A549 (cell line): ENCODE data around the gene RNF114. TPM values are rescaled to one million over a fixed set of nuclear protein-coding genes. Genes with fewer than 3 reads are reported as not detected.

Source experiments
- ATAC-seq, 2 experiments: fragments of 200-7000 bp in 1 of 2; fragments of >200 bp in 1 of 2; cut with Nextera tagmentation in 1 of 2; cut with Tn5 transposase in 1 of 2; 3 replicates each; pipeline versions ENCODE4 v1.8.0 to v1.9.1; 2018 to 2020; ENCODE audit warnings: mild to moderate bottlenecking in 1 of 2, moderate library complexity in 1 of 2
- CTCF ChIA-PET: fragments of 300-600 bp; sonication (Branson Sonifier 250); formaldehyde crosslinking; extraction: SDS; loops from one replicate; lab custom pipeline; 2021; ENCODE audit warnings: antibody characterized with exemption, inconsistent platforms; lab: Yijun Ruan, JAX
- POLR2A ChIA-PET: fragments of 350-600 bp; formaldehyde crosslinking; extraction: SDS; loops from one replicate; lab custom pipeline; 2021; ENCODE audit warnings: antibody characterized with exemption, inconsistent platforms; lab: Yijun Ruan, JAX
- DNase-seq, 2 experiments: peaks; one replicate each; pipeline versions ENCODE4 v3.0.0 to v3.0.0-alpha.2; 2011 to 2016; ENCODE audit warnings: low read depth in 1 of 2, low spot score in 1 of 2
- FAIRE-seq: peaks from 2 replicates; lab custom pipeline; 2011; peaks lifted over from hg19 to GRCh38; lab: Jason Lieb, UNC
- H3K27ac ChIP-seq, 2 experiments: fragments of >200 bp; sonication (Bioruptor Twin); formaldehyde crosslinking; 3 replicates each; pipeline ENCODE4 v1.5.1; 2016 to 2017
- H3K4me1 ChIP-seq: fragments of >200 bp; sonication (Bioruptor Twin); formaldehyde crosslinking; 3 replicates; pipeline ENCODE4 v1.6.1; 2016
- H3K4me2 ChIP-seq: fragments of >200 bp; sonication (Bioruptor Twin); formaldehyde crosslinking; 3 replicates; pipeline ENCODE4 v1.6.1; 2016
- H3K4me3 ChIP-seq: fragments of >200 bp; sonication (Bioruptor Twin); formaldehyde crosslinking; 3 replicates; pipeline ENCODE4 v1.5.1; 2016
- H3K9me3 ChIP-seq: fragments of >200 bp; sonication (Bioruptor Twin); formaldehyde crosslinking; 3 replicates; pipeline ENCODE4 v1.6.1; 2016
- BHLHE40 ChIP-seq: IDR thresholded peaks from 2 replicates; pipeline ENCODE4 v1.6.1; 2012; ENCODE audit warnings: low read depth, low read length, inconsistent platforms
- CBX8 ChIP-seq: fragments of 200-600 bp; sonication (generic); IDR thresholded peaks from 2 replicates; pipeline ENCODE4 v1.6.1; 2016
- CEBPB ChIP-seq, 2 experiments: fragments of >200 bp in 1 of 2; sonication (Bioruptor Twin) in 1 of 2; formaldehyde crosslinking in 1 of 2; IDR thresholded peaks; 2 replicates each; pipeline ENCODE4 v1.6.1; 2012 to 2016
- CTCF ChIP-seq: fragments of >200 bp; sonication (Bioruptor Twin); formaldehyde crosslinking; IDR thresholded peaks from 3 replicates; pipeline ENCODE4 v1.5.1; 2016
- EHMT2 ChIP-seq: fragments of 200-600 bp; sonication (generic); IDR thresholded peaks from 2 replicates; pipeline ENCODE4 v1.6.1; 2016; ENCODE audit warnings: antibody characterized with exemption, low read depth, mild to moderate bottlenecking, moderate library complexity
- ELK1 ChIP-seq: fragments of 150-350 bp; IDR thresholded peaks from 2 replicates; pipeline ENCODE4 v1.6.1; 2014; ENCODE audit warnings: low read depth, mild to moderate bottlenecking, low read length
- HES2 ChIP-seq: fragments of >200 bp; sonication (Bioruptor Twin); formaldehyde crosslinking; IDR thresholded peaks from 2 replicates; pipeline ENCODE4 v1.6.1; 2016
- HMGXB4 ChIP-seq: fragments of 250-450 bp; sonication (Bioruptor Pico); IDR thresholded peaks from 2 replicates; pipeline ENCODE4 v1.5.0; 2021; ENCODE audit warnings: mild to moderate bottlenecking, moderate library complexity, borderline replicate concordance
- HOXA7 ChIP-seq: fragments of 250-450 bp; sonication (Bioruptor Pico); IDR thresholded peaks from 2 replicates; pipeline ENCODE4 v1.5.0; 2020; ENCODE audit warnings: mild to moderate bottlenecking, moderate library complexity
- HOXB13 ChIP-seq: fragments of 250-450 bp; sonication (Bioruptor Pico); IDR thresholded peaks from 2 replicates; pipeline ENCODE4 v1.5.0; 2020; ENCODE audit warnings: low read depth, mild to moderate bottlenecking, moderate library complexity
- JUNB ChIP-seq: fragments of >200 bp; sonication (Bioruptor Twin); formaldehyde crosslinking; IDR thresholded peaks from 2 replicates; pipeline ENCODE4 v1.6.1; 2016
- MAFK ChIP-seq: fragments of 450-650 bp; IDR thresholded peaks from 2 replicates; pipeline ENCODE4 v1.6.1; 2014; ENCODE audit not compliant: partially characterized antibody
- NR3C1 ChIP-seq: fragments of >200 bp; sonication (Bioruptor Twin); formaldehyde crosslinking; IDR thresholded peaks from 3 replicates; pipeline ENCODE4 v1.6.1; 2017
- PHF8 ChIP-seq: fragments of 200-600 bp; sonication (generic); IDR thresholded peaks from 2 replicates; pipeline ENCODE4 v1.6.1; 2016; ENCODE audit warnings: low read depth, mild to moderate bottlenecking, antibody characterized with exemption, moderate library complexity, borderline replicate concordance
- POLR2A ChIP-seq: IDR thresholded peaks from 2 replicates; pipeline ENCODE4 v1.6.1; 2012; ENCODE audit warnings: mild to moderate bottlenecking, low read length
- RARB ChIP-seq: fragments of 250-450 bp; sonication (Bioruptor Pico); IDR thresholded peaks from 2 replicates; pipeline ENCODE4 v1.8.0; 2021; ENCODE audit warnings: mild to moderate bottlenecking, moderate library complexity
- SMC3 ChIP-seq: fragments of >200 bp; sonication (Bioruptor Twin); formaldehyde crosslinking; IDR thresholded peaks from 3 replicates; pipeline ENCODE4 v1.6.1; 2018; ENCODE audit warnings: inconsistent platforms
- TP53 ChIP-seq: fragments of 250-450 bp; sonication (Bioruptor Pico); IDR thresholded peaks from 2 replicates; pipeline ENCODE4 v1.5.0; 2021; ENCODE audit warnings: mild to moderate bottlenecking, moderate library complexity
- ZFP36 ChIP-seq: fragments of 450-650 bp; IDR thresholded peaks from 2 replicates; pipeline ENCODE4 v1.6.1; 2014; ENCODE audit warnings: borderline replicate concordance; ENCODE audit not compliant: partially characterized antibody
- ZSCAN20 ChIP-seq: fragments of 250-450 bp; sonication (Bioruptor Pico); IDR thresholded peaks from 2 replicates; pipeline ENCODE4 v1.8.0; 2022; ENCODE audit warnings: mild to moderate bottlenecking, moderate library complexity
- WGBS: methylation state at CpG from one replicate; pipeline ENCODE4 v1.1.6; 2017; ENCODE audit errors: missing lambda C conversion rate; 5-methylcytosine and 5-hydroxymethylcytosine counted together
- polyA plus RNA-seq, 4 experiments: library from polyadenylated mRNA; depleted of rRNA in 3 of 4; stranded (reverse); fragments of >200 nt; fragmentation: RNase III in 1 of 4; extraction: RNeasy Plus Mini Kit Qiagen cat#74134 plus additional on column Dnase treatment in 1 of 4; gene quantifications; 2 replicates in 3 of 4; 3 replicates in 1 of 4; pipeline ENCODE4 v1.2.3, GENCODE V29; 2011 to 2017
- TF ChIP-seq, protein P1 (sequence below): fragments of >200 bp; sonication (Bioruptor Twin); formaldehyde crosslinking; IDR thresholded peaks from 3 replicates; pipeline ENCODE4 v1.6.1; 2016
- TF ChIP-seq, protein P2 (sequence below): fragments of 200-600 bp; sonication (generic); IDR thresholded peaks from 2 replicates; pipeline ENCODE4 v1.6.1; 2016; ENCODE audit warnings: antibody characterized with exemption, mild to moderate bottlenecking, moderate library complexity
- TF ChIP-seq, protein P3 (sequence below): IDR thresholded peaks from 2 replicates; pipeline ENCODE4 v1.6.1; 2012
- TF ChIP-seq, protein P4 (sequence below): fragments of 250-450 bp; sonication (Bioruptor Pico); IDR thresholded peaks from 2 replicates; pipeline ENCODE4 v1.5.0; 2020; ENCODE audit warnings: low read depth, mild to moderate bottlenecking, moderate library complexity

RNF114 gene
- polyA plus RNA-seq, 2 of the 4 experiments (the other 2 are of a cell fraction): 43.1 to 44.8 TPM

- ATAC-seq: no peak
- TF ChIP-seq HES2 (no peak), BHLHE40 (no peak), NR3C1 (no peak), CBX8 (no peak)
- Histone ChIP-seq H3K4me3 (peak overlapping the region; percentile 69), H3K4me2 (peak overlapping the region; percentile 95), H3K4me1 (peaks cover 58% of the 10 kb centered on the region), H3K27ac (peak overlapping the region; percentile 80 to 95), H3K9me3 (no peaks in the 10 kb centered on the region)
- DNase-seq: no peak
- FAIRE-seq: no peak
- CTCF ChIA-PET: interaction anchor here (0.7 to 28.4 kb wide), 22 partner anchors 15 to 200 kb away, joined by 3 to 1049 read pairs (median 4); no protein-coding TSS in a partner anchor
- 69% methylated on average over 12 of the region's 12 CpGs for WGBS
- POLR2A ChIA-PET: interaction anchor here (0.6 to 6.8 kb wide), 3 partner anchors 78 to 134 kb away, joined by 3 to 79 read pairs (median 11); no protein-coding TSS in a partner anchor
These were observed 45.8 kb downstream of the RNF114 start for GRCh38 chr20:49982072-49982345.

GRCh38 chr20:49982346-49983122, 46.3 kb downstream of the RNF114 start, which contains the start of gene SNAI1:
SNAI1 (plus strand) TSS chr20:49982980; CDS start chr20:49983060, 80 bp downstream.
- Histone ChIP-seq H3K4me2 (peak within 1 kb of the TSS; percentile 95), H3K4me1 (peaks cover 57% of the 10 kb centered on the region), H3K4me3 (peak within 1 kb of the TSS; percentile 69), H3K27ac (peak within 1 kb of the TSS; percentile 80 to 95), H3K9me3 (no peaks in the 10 kb centered on the region)
- DNase-seq: peak; percentile 88 to 97
- 8% methylated on average over 22 of the region's 90 CpGs for WGBS
- ChIA-PET CTCF (interaction anchor here (0.6 to 28.4 kb wide), 23 partner anchors 16 to 661 kb away, joined by 3 to 1049 read pairs (median 4); no protein-coding TSS in a partner anchor), POLR2A (interaction anchor here (1.0 to 6.8 kb wide), 4 partner anchors 37 to 133 kb away, joined by 3 to 79 read pairs (median 4); no protein-coding TSS in a partner anchor)
- ATAC-seq: peak; percentile 80 to 81
- FAIRE-seq: no peak
- TF ChIP-seq ZFP36: no peak
- peak; percentile 75 for TF ChIP-seq TP53 (CRISPR knock-in tag)
- no peak for TF ChIP-seq MAFK
- TF ChIP-seq HMGXB4: no peak
- TF ChIP-seq CEBPB (IDR thresholded peaks at IDR 0.05): no peak
- no peak for TF ChIP-seq RARB (CRISPR knock-in tag)
- no peak for TF ChIP-seq JUNB
- TF ChIP-seq, protein P1, sequence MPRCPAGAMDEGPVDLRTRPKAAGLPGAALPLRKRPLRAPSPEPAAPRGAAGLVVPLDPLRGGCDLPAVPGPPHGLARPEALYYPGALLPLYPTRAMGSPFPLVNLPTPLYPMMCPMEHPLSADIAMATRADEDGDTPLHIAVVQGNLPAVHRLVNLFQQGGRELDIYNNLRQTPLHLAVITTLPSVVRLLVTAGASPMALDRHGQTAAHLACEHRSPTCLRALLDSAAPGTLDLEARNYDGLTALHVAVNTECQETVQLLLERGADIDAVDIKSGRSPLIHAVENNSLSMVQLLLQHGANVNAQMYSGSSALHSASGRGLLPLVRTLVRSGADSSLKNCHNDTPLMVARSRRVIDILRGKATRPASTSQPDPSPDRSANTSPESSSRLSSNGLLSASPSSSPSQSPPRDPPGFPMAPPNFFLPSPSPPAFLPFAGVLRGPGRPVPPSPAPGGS: peak; percentile 93
- TF ChIP-seq, protein P2, sequence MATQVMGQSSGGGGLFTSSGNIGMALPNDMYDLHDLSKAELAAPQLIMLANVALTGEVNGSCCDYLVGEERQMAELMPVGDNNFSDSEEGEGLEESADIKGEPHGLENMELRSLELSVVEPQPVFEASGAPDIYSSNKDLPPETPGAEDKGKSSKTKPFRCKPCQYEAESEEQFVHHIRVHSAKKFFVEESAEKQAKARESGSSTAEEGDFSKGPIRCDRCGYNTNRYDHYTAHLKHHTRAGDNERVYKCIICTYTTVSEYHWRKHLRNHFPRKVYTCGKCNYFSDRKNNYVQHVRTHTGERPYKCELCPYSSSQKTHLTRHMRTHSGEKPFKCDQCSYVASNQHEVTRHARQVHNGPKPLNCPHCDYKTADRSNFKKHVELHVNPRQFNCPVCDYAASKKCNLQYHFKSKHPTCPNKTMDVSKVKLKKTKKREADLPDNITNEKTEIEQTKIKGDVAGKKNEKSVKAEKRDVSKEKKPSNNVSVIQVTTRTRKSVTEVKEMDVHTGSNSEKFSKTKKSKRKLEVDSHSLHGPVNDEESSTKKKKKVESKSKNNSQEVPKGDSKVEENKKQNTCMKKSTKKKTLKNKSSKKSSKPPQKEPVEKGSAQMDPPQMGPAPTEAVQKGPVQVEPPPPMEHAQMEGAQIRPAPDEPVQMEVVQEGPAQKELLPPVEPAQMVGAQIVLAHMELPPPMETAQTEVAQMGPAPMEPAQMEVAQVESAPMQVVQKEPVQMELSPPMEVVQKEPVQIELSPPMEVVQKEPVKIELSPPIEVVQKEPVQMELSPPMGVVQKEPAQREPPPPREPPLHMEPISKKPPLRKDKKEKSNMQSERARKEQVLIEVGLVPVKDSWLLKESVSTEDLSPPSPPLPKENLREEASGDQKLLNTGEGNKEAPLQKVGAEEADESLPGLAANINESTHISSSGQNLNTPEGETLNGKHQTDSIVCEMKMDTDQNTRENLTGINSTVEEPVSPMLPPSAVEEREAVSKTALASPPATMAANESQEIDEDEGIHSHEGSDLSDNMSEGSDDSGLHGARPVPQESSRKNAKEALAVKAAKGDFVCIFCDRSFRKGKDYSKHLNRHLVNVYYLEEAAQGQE: no peak; the same call in 1 of the 2 replicates
- TF ChIP-seq ZSCAN20 (CRISPR knock-in tag): no peak
- TF ChIP-seq HOXB13 (CRISPR knock-in tag): peak; percentile 62; the same call in 1 of the 2 replicates
- TF ChIP-seq PHF8: no peak
- no peak for TF ChIP-seq EHMT2
- TF ChIP-seq POLR2A: peak; percentile 99
- TF ChIP-seq CBX8: no peak
- peak; percentile 93 for TF ChIP-seq SMC3
- peak; percentile 90 for TF ChIP-seq CTCF
- TF ChIP-seq, protein P3, sequence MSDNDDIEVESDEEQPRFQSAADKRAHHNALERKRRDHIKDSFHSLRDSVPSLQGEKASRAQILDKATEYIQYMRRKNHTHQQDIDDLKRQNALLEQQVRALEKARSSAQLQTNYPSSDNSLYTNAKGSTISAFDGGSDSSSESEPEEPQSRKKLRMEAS: peak; percentile 88
- TF ChIP-seq ELK1: no peak
- TF ChIP-seq, protein P4, sequence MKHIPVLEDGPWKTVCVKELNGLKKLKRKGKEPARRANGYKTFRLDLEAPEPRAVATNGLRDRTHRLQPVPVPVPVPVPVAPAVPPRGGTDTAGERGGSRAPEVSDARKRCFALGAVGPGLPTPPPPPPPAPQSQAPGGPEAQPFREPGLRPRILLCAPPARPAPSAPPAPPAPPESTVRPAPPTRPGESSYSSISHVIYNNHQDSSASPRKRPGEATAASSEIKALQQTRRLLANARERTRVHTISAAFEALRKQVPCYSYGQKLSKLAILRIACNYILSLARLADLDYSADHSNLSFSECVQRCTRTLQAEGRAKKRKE (CRISPR knock-in tag): peak; percentile 37
- TF ChIP-seq HOXA7: 0 out of 2 replicates have a peak, but pooled peaks have one; percentile 57
